Measurements from ENCODE around the gene ELMOD3.
"Not testable (repeated sequence)": the region's sequence is repeated elsewhere in the genome, so short reads cannot be mapped to it uniquely, and the experiment has no call there.

Gene ELMOD3

DNA sequence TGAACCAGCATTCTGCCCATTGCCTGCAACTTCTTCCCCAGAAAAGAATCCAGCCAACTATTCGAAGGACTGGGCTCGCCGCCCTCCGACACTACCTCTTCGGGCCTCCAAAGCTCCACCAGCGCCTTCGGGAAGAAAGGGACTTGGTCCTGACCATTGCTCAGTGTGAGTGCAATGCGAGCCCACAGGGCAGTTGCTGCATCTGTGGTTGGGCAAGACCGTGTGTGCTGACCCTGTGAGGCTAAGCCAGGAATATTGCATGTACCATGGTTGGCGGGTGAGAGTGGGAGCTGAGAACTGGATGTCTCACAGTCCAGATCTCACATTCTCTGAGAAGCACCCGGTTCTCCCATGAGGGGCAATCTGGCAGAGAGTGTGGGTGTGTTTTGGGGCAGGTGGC lies 16.5 kb downstream of the ELMOD3 start:
- no peak overlapping the region for H3K4me3 ChIP-seq (ENCODE audit: low read depth, low read length)
- TF ChIP-seq POLR2A (IDR thresholded peaks at IDR 0.05; ENCODE audit: extremely low read depth, insufficient read length), result no peak
- TF ChIP-seq, protein P1, sequence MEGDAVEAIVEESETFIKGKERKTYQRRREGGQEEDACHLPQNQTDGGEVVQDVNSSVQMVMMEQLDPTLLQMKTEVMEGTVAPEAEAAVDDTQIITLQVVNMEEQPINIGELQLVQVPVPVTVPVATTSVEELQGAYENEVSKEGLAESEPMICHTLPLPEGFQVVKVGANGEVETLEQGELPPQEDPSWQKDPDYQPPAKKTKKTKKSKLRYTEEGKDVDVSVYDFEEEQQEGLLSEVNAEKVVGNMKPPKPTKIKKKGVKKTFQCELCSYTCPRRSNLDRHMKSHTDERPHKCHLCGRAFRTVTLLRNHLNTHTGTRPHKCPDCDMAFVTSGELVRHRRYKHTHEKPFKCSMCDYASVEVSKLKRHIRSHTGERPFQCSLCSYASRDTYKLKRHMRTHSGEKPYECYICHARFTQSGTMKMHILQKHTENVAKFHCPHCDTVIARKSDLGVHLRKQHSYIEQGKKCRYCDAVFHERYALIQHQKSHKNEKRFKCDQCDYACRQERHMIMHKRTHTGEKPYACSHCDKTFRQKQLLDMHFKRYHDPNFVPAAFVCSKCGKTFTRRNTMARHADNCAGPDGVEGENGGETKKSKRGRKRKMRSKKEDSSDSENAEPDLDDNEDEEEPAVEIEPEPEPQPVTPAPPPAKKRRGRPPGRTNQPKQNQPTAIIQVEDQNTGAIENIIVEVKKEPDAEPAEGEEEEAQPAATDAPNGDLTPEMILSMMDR (IDR thresholded peaks at IDR 0.05; ENCODE audit: low read depth, low read length), result no peak
- TF ChIP-seq, protein P2, sequence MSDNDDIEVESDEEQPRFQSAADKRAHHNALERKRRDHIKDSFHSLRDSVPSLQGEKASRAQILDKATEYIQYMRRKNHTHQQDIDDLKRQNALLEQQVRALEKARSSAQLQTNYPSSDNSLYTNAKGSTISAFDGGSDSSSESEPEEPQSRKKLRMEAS (IDR thresholded peaks at IDR 0.05; ENCODE audit: low read depth, low read length), result no peak
- no peak for TF ChIP-seq MYC (IDR thresholded peaks at IDR 0.05; ENCODE audit: low read depth, low read length)
- DNase-seq (ENCODE audit: low read depth), result no peak

DNA sequence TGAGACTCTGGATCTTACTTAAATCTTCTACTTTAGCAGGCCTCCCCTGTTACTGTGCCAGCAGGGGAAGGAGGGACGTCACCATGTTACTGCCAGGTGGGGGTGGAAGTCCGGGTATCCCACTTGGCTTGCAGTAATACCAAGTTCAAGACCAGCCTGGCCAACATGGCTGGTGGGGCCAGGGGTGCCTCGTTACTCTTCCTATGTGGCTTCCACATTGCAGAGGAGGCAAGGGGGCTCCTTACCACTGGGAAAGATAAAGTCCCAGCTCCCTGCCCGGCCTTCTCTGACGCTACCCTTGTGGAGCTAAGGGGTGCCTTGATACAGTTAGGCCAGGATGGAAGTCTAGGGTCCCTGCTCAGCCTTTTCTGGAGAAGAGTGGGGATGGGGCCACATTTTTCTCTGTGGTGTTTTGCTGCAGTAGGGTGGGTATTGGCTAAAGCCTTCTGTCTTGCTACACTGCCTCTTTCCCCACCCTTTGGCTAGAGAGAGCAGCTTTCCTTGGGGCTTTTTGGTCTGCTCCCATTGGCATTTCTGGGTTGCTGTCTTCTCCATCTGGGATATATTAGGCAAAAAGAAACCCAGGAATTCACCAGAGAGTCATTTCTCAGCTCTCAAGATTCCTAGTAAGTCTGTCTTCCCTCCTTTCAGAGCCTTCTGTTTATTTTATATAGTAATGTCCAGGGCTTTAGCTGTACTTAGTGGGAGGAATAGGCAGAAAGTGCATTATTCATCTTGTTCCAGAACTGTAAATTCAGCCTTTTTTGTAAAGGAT lies 21.9 kb downstream of the ELMOD3 start:
- no peak for DNase-seq (ENCODE audit: low read depth)
- no peak overlapping the region for H3K4me3 ChIP-seq (ENCODE audit: low read depth, low read length)
- TF ChIP-seq, protein P2 (IDR thresholded peaks at IDR 0.05; ENCODE audit: low read depth, low read length), result no peak
- TF ChIP-seq POLR2A (IDR thresholded peaks at IDR 0.05; ENCODE audit: extremely low read depth, insufficient read length) (no peak), MYC (IDR thresholded peaks at IDR 0.05; ENCODE audit: low read depth, low read length) (no peak)
- TF ChIP-seq, protein P1 (IDR thresholded peaks at IDR 0.05; ENCODE audit: low read depth, low read length), result no peak

DNA sequence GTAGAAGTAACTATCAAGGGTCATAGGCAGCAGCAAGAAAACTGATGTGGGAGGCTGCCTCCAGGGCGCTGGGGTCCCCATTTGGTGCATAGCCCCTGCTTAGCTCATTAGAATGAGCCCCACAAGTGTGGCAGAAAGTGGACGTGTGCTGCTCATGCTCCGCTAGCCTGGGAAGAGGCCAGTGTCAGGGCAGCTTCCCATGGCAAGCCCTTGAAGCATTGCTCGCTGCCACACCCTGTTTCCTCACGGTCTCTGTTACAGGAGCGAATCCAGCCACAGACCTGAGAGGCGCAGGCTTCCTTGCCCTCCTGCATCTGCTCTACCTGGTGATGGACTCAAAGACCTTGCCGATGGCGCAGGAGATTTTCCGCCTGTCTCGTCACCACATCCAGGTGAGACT lies 22.5 kb downstream of the ELMOD3 start:
- H3K4me3 ChIP-seq (ENCODE audit: low read depth, low read length), result no peak overlapping the region
- TF ChIP-seq MYC (IDR thresholded peaks at IDR 0.05; ENCODE audit: low read depth, low read length) (no peak), POLR2A (IDR thresholded peaks at IDR 0.05; ENCODE audit: extremely low read depth, insufficient read length) (no peak)
- TF ChIP-seq, protein P2 (IDR thresholded peaks at IDR 0.05; ENCODE audit: low read depth, low read length), result no peak
- TF ChIP-seq, protein P1 (IDR thresholded peaks at IDR 0.05; ENCODE audit: low read depth, low read length), result no peak
- DNase-seq (ENCODE audit: low read depth), result no peak

DNA sequence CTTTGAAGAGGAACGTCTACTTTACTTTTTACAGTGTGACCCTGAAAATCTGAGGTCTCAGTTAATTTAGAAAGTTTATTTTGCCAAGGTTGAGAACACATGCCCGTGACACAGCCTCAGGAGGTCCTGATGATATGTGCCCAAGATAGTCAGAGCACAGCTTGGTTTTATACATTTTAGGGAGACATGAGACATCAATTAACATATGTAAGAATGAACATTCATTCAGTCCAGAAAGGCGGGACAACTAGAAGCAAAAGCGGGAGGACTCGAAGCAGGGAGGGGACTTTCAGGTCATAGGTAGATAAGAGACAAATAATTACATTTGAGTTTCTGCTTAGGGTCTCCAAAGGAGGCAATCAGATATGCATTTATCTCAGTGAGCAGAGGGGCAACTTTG lies 23.7 kb downstream of the ELMOD3 start:
- no peak overlapping the region for H3K4me3 ChIP-seq (ENCODE audit: low read depth, low read length)
- DNase-seq (ENCODE audit: low read depth), result no peak
- no peak for TF ChIP-seq MYC (IDR thresholded peaks at IDR 0.05; ENCODE audit: low read depth, low read length)
- TF ChIP-seq, protein P2 (IDR thresholded peaks at IDR 0.05; ENCODE audit: low read depth, low read length), result no peak

DNA sequence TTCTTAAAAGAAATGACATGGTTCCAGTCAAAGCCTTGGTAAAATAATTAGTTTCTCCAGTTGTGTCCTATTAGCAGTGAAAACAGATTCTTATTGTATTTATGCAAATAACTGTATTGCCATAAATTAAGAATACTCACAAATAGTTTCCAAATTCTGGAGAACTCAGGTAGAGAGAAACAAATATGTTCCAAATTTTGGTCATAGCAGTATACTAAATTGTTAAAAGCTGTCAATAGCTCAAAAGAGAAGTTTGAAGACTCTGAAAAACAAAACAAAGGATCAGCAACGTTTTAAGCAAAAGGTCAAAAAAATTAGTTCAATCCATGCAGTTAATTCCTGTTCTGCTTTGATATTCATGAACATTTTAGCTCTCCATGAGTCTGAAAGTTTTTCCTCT lies 25.5 kb downstream of the ELMOD3 start:
- no peak overlapping the region for H3K4me3 ChIP-seq (ENCODE audit: low read depth, low read length)
- TF ChIP-seq, protein P2 (IDR thresholded peaks at IDR 0.05; ENCODE audit: low read depth, low read length), result no peak
- TF ChIP-seq MYC (IDR thresholded peaks at IDR 0.05; ENCODE audit: low read depth, low read length), result no peak
- DNase-seq (ENCODE audit: low read depth), result no peak

DNA sequence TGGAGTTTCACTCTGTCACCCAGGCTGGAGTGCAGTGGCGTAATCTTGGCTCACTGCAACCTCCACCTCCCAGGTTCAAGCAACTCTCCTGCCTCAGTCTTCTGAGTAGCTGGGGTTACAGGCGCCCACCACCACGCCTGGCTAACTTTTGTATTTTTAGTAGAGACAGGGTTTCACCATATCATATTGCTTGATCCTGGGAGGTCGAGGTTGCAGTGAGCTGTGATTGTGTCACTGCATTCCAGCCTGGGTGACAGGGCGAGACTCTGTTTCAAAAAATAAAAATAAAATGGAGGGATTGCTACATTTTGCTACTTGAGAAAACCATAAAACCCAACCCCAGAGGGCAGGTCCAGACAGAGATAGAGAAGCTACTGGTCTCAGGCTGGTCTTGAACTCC lies 28.6 kb downstream of the ELMOD3 start:
- H3K4me3 ChIP-seq (ENCODE audit: low read depth, low read length); DNase-seq (ENCODE audit: low read depth): not testable (repeated sequence)

DNA sequence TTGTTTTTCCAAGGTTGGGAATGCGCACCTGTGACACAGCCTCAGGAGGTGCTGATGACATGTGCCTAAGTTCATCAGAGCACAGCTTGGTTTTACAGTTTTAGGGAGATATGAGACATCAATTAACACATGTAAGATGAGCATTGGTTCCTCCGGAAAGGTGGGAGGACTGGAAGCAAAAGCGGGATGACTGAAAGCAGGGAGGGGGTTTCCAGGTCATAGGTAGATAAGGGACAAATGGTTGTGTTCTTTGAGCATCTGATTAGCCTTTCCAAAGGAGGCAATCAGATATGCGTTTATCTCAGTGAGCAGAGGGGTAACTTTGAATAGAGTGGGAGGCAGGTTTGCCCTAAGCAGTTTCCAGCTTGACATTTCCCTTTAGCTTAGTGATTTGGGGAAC lies 29.3 kb downstream of the ELMOD3 start:
- TF ChIP-seq MYC (IDR thresholded peaks at IDR 0.05; ENCODE audit: low read depth, low read length), result no peak
- TF ChIP-seq, protein P1 (IDR thresholded peaks at IDR 0.05; ENCODE audit: low read depth, low read length), result no peak
- no peak for TF ChIP-seq POLR2A (IDR thresholded peaks at IDR 0.05; ENCODE audit: extremely low read depth, insufficient read length)
- TF ChIP-seq, protein P2 (IDR thresholded peaks at IDR 0.05; ENCODE audit: low read depth, low read length), result no peak
- no peak overlapping the region for H3K4me3 ChIP-seq (ENCODE audit: low read depth, low read length)
- DNase-seq (ENCODE audit: low read depth), result no peak

All from NB4 (cell line).